ENCODE measurements around the gene CACNA1E.

- TF ChIP-seq CTCF (IDR thresholded peaks at IDR 0.05; ENCODE audit: insufficient read depth, low read length, poor library complexity, severe bottlenecking) (no peak), EZH2phosphoT487 (conservative IDR thresholded peaks at IDR 0.05; ENCODE audit: low read length) (no peak)
Measured at GRCh38 chr1:181482001-181482430, 1.3 kb upstream of the CACNA1E start.

Data from SU-DHL-6 (cell line).